GM23338 (cell line): ENCODE measurements around the gene WDR27.

Experiments
- EZH2 ChIP-seq: fragments of 200-600 bp; sonication (generic); IDR thresholded peaks from one replicate; pipeline ENCODE4 v1.8.0; 2017; ENCODE audit warnings: antibody characterized with exemption, mild to moderate bottlenecking, low read depth; ENCODE audit not compliant: unreplicated experiment
- JUNB ChIP-seq: IDR thresholded peaks from one replicate; pipeline ENCODE4 v1.6.1; 2016; ENCODE audit warnings: antibody characterized with exemption; ENCODE audit not compliant: unreplicated experiment
- TF ChIP-seq, protein P1 (sequence below): IDR thresholded peaks from one replicate; pipeline ENCODE4 v1.6.1; 2018; ENCODE audit warnings: antibody characterized with exemption; ENCODE audit not compliant: unreplicated experiment
- TF ChIP-seq, protein P2 (sequence below), 2 experiments: fragments of 200-600 bp in 1 of 2; sonication (generic) in 1 of 2; conservative IDR thresholded peaks; 2 replicates each; pipeline versions ENCODE4 v1.5.1 to v1.6.1; 2016 to 2017; ENCODE audit warnings: antibody characterized with exemption in 2 of 2, low read depth in 2 of 2, mild to moderate bottlenecking in 2 of 2, moderate library complexity in 1 of 2

DNA sequence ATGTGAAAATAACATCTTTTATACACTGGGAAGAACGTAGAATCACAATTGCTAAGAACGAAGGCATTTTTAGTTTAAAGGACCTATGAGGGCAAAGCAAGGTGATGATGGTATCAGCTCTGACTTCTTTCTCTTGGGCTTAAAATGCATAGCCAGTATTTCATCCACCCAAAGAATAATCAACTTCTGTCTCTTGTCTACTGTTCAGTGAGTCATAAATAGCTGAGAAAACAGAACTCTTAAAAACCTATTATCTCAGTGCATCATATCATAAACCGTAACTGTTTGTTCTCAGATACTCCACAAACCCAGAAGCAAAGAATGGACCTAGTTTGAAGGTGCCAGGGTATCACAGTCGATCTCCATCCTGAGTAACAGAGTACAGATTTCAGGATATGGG is 17.3 kb upstream of the WDR27 start:
- no peak for TF ChIP-seq EZH2
- no peak for TF ChIP-seq JUNB
- TF ChIP-seq, protein P1, sequence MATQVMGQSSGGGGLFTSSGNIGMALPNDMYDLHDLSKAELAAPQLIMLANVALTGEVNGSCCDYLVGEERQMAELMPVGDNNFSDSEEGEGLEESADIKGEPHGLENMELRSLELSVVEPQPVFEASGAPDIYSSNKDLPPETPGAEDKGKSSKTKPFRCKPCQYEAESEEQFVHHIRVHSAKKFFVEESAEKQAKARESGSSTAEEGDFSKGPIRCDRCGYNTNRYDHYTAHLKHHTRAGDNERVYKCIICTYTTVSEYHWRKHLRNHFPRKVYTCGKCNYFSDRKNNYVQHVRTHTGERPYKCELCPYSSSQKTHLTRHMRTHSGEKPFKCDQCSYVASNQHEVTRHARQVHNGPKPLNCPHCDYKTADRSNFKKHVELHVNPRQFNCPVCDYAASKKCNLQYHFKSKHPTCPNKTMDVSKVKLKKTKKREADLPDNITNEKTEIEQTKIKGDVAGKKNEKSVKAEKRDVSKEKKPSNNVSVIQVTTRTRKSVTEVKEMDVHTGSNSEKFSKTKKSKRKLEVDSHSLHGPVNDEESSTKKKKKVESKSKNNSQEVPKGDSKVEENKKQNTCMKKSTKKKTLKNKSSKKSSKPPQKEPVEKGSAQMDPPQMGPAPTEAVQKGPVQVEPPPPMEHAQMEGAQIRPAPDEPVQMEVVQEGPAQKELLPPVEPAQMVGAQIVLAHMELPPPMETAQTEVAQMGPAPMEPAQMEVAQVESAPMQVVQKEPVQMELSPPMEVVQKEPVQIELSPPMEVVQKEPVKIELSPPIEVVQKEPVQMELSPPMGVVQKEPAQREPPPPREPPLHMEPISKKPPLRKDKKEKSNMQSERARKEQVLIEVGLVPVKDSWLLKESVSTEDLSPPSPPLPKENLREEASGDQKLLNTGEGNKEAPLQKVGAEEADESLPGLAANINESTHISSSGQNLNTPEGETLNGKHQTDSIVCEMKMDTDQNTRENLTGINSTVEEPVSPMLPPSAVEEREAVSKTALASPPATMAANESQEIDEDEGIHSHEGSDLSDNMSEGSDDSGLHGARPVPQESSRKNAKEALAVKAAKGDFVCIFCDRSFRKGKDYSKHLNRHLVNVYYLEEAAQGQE: no peak
- TF ChIP-seq, protein P2, sequence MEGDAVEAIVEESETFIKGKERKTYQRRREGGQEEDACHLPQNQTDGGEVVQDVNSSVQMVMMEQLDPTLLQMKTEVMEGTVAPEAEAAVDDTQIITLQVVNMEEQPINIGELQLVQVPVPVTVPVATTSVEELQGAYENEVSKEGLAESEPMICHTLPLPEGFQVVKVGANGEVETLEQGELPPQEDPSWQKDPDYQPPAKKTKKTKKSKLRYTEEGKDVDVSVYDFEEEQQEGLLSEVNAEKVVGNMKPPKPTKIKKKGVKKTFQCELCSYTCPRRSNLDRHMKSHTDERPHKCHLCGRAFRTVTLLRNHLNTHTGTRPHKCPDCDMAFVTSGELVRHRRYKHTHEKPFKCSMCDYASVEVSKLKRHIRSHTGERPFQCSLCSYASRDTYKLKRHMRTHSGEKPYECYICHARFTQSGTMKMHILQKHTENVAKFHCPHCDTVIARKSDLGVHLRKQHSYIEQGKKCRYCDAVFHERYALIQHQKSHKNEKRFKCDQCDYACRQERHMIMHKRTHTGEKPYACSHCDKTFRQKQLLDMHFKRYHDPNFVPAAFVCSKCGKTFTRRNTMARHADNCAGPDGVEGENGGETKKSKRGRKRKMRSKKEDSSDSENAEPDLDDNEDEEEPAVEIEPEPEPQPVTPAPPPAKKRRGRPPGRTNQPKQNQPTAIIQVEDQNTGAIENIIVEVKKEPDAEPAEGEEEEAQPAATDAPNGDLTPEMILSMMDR (conservative IDR thresholded peaks at IDR 0.05; ENCODE audit: low read depth in 2 of 2): no peak
